ENCODE results near the gene SNX33. TPM values are rescaled to one million over a fixed set of nuclear protein-coding genes. Genes with fewer than 3 reads are reported as not detected.

SNX33 gene
- total RNA-seq, 2 experiments from 2014 or later: 2.2 to 2.4 TPM

DNA sequence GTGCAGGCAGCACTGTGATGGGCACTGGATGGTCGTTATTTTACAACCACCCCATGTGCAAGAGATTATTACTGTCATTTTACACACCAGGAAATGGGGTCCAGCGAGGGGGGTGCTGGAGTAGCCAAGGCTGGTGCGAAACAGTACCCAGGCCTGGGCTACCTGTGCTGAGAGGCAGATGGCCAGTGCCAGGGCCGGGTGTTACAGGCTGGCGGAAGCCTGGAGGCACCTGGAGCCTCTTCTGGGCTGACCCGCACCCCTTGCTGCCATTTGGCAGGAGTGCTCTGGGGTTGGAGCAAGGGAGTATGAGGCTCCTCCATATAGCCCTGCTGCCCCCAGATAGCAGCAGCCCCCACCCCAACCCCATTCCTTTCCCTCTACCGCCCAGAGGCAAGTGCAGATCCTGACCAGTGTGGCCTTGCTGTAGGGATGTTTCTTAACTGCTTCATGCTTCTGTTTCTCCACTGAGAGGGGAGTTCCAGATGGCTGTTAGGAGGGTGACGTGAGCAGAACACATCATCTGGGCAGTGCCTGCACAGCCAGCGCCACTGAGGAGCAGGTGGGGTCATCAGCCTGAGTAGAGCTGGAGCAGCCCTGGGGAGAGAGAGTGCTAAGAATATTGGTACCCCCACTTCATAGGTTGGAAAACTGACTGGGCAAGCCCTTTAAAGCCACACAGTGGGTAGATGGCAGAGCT is 15.3 kb downstream of the SNX33 start:
- no peak for DNase-seq
- Mint-ChIP-seq H3K36me3 (ENCODE audit: low read depth) (no peaks in the 10 kb centered on the region), H3K9me3 (ENCODE audit: low read depth) (no peaks in the 10 kb centered on the region), H3K4me1 (no peaks in the 10 kb centered on the region), H3K4me3 (no peak overlapping the region), H3K27me3 (no peaks in the 10 kb centered on the region), H3K27ac (no peak overlapping the region)
- ATAC-seq: no peak
- CTCF ChIA-PET: interaction anchor here (0.7 kb wide), 1 partner anchor 15 kb away, joined by 4 read pairs; no protein-coding TSS in a partner anchor
- intact Hi-C loops (cut with DNase I, micrococcal nuclease): no loop called here
- POLR2A ChIA-PET: no interaction called here

DNA sequence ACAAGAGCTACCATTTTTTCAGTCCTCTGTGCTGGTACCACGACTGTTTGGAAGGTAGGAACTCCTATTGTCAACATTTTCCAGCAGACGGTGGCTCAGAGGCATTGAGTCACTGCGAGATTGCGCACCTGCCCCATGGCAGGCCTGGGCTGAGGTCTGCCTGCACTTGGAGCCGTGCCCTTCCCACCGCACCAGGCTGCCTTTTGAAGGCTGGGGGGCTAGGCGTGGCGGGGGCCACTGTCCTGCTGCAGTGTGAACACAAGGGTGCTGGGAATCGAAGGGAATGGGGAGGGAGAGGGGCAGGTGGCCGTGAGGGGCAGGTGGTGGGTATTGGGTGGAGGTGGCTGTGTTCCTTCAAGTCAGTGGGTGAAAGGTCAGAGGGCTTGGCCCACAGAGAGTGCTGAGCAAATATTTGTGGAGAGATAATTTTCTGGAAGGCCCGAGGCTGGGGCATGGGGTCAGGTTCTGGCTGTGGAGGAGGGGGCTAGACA is 16.3 kb downstream of the SNX33 start:
- CTCF ChIA-PET: no interaction called here
- Mint-ChIP-seq H3K9me3 (ENCODE audit: low read depth) (no peaks in the 10 kb centered on the region), H3K27ac (no peak overlapping the region), H3K36me3 (ENCODE audit: low read depth) (no peaks in the 10 kb centered on the region), H3K4me1 (peaks cover under 1% of the 10 kb centered on the region), H3K27me3 (no peaks in the 10 kb centered on the region), H3K4me3 (no peak overlapping the region)
- intact Hi-C loops (cut with DNase I, micrococcal nuclease): no loop called here
- POLR2A ChIA-PET: no interaction called here
- ATAC-seq (no peak), DNase-seq (no peak)

DNA sequence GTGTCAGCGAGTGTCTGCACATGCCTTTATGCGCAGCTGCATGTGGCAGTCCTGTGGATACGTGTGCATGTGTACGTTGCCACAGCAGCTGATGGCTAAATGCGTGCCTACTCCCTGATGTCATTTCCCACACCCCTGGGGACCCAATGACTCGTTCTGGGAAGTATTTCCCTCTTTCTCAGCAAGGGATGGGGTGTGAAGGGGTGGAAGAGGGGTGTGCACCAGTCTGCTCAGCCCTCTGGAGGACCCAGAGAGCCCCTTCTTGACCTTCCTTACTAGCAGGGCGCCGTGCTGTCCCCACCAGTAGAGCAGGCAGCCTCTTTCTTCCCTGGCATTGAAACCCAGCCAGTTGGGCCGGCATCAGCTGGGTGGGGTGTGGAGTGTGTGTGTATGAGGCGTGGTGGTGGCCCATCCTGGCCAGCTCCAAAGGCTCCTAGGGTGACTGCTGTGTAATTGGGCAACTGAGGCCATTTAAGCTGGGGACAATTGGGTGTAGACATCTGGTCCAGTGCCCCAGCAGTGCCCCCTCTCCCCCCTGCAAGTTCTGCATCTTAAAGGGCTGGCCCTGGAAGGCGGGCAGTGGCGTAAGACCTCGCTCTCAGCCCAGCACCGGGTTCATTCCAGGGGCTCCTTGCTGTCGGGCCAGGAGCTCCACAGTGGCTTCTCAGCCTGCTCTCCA is 19.2 kb downstream of the SNX33 start:
- intact Hi-C loops (cut with DNase I, micrococcal nuclease): no loop called here
- H3K9me3 Mint-ChIP-seq (ENCODE audit: low read depth): no peaks in the 10 kb centered on the region
- H3K27me3 Mint-ChIP-seq: no peaks in the 10 kb centered on the region
- DNase-seq (no peak), ATAC-seq (no peak)
- ChIA-PET POLR2A (no interaction called here), CTCF (no interaction called here)
- H3K4me3 Mint-ChIP-seq: no peak overlapping the region
- H3K27ac Mint-ChIP-seq: no peak overlapping the region
- peaks cover 4% of the 10 kb centered on the region for H3K4me1 Mint-ChIP-seq
- no peaks in the 10 kb centered on the region for H3K36me3 Mint-ChIP-seq (ENCODE audit: low read depth)

DNA sequence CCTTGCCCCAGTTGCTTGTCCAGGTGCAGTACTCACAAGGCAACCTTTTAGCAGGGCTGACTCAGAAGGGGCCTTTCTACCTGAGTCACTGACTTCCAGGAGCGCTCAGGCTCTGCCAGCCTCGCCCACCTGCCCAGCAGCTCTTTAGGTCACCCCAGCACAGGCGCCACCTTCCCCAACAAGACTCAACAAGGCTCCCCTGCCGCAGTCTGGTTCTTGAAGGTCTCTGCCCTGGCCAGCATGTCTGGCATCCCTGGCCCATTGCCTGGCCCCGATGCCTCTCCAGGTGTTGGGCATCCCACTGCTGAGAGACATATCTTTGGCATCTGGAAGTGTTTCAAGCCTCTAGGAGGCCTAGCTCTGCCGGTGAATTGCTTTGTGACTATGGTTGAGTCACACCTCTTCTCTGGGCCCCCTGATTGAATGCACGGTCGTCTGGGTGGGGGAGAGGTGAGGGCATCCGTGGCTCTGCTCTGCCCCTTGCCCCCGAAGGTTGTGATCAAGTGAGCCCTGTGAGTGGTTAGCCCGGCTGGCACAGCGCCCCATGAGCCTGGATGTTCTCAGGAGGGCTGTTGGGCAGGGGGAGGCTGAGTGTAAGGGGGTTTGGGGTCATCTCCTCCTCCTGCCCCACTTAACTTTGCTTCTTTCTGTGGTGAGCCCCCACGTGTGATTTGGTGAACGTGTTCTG is 21.6 kb downstream of the SNX33 start:
- ChIA-PET POLR2A (no interaction called here), CTCF (interaction anchor here (0.6 kb wide), 1 partner anchor 15 kb away, joined by 3 read pairs; no protein-coding TSS in a partner anchor)
- H3K4me3 Mint-ChIP-seq: no peak overlapping the region
- DNase-seq (peak; percentile 34), ATAC-seq (peak; percentile 81)
- H3K27me3 Mint-ChIP-seq: no peaks in the 10 kb centered on the region
- H3K36me3 Mint-ChIP-seq (ENCODE audit: low read depth): no peaks in the 10 kb centered on the region
- no peaks in the 10 kb centered on the region for H3K9me3 Mint-ChIP-seq (ENCODE audit: low read depth)
- no peak overlapping the region for H3K27ac Mint-ChIP-seq
- intact Hi-C loops (cut with DNase I, micrococcal nuclease): no loop called here
- peaks cover 4% of the 10 kb centered on the region for H3K4me1 Mint-ChIP-seq

DNA sequence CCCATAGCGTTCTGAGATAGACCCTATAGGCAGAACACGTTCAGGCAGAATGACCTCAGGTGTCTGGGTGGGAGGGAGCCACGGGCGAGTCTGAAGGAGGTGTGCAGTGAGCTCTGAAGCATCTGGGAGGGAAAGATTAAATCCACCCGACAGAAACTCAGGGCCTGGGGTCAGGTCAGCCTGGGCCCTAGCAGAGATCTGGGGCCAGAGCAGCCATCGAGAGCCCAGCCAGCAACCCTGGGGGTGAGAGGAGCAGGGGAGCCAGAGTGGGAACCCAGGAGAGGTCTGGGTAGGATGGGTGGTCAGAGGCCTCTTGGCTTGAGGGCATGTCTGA is 22.1 kb downstream of the SNX33 start:
- Mint-ChIP-seq H3K4me3 (no peak overlapping the region), H3K36me3 (ENCODE audit: low read depth) (no peaks in the 10 kb centered on the region), H3K9me3 (ENCODE audit: low read depth) (no peaks in the 10 kb centered on the region), H3K27me3 (no peaks in the 10 kb centered on the region), H3K27ac (no peak overlapping the region), H3K4me1 (peaks cover 4% of the 10 kb centered on the region)
- intact Hi-C loops (cut with DNase I, micrococcal nuclease): no loop called here
- DNase-seq (no peak), ATAC-seq (no peak)
- POLR2A ChIA-PET: no interaction called here
- CTCF ChIA-PET: no interaction called here

DNA sequence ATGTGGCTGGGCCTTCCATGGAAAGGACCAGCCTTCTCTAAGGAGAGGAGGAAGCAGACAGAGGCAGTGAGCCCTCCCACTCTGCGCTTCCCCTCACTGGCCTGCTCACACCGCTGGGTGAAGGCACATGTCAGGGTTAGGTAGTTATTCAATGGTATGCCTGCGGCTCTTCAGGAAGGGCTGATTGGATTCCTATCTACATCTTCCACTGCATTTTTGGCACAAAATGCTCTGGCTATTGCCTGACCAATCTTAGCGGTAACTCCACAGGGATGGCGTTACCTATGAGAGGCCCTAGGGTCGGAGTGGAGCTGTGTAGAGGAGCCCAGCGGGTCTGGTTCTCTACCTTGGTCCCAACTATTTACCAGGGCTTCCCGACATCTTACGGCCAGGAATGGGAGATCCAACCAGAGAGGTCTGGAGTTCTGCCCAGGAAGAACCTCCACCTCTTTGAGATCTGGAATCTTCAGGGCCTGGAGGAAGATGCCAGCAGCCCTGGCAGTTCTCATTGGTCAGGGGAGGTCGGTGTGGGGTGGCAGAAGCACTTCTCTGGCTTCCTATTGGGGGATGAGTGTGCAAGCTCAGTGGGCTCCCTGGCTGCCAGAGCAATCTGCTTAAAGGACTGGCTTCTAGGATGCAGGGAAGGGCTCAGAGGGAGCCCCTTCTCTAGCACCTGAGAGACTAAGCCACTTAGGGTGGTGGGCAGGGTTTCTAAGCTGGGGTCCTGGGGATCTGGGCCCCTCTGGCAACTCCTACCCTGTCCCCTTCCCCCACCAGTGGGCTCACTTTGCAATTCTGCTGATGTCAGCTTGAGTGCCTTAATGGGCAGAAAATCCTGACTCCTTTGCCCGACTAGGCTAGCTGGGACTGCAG is 24.3 kb downstream of the SNX33 start:
- POLR2A ChIA-PET: no interaction called here
- intact Hi-C loops (cut with DNase I, micrococcal nuclease): no loop called here

DNA sequence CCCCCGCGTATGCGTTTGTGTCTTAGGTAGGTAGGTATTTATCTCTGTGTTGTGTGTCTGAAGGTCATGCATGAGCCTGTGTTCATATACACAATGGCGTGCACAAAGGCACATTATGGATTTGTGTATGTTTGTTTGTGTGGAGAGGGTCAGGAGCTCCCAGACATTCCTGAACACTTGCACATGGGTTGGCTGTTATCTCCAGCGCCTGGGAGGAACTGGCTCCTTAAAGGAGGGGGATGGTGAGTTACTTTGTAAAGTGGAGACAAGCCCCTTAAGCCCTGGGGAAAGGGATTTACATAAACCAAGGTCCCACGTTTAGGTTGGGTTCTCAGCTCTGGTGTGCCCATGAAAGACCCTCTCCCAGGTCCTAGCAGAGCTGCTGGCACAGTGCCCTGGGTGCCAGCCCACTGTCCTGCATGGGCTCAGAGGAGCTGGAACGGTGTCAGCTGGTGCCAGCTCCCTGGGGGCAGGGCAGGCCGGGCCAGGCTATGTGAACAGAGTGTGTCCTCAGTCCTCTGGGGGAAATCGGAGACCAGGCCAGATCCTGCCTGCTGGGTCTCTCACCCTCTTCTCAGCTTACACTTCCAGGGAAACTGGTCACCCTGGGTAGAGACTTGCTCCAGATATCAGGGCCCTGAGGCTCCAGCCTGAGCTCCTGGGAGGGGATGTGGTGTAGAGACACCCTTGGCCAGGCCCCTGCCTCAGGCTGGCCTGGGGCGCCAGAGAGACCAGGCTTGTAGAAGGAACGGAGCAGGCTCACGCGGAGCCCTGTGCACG is 25.1 kb downstream of the SNX33 start:
- Mint-ChIP-seq H3K36me3 (ENCODE audit: low read depth) (no peaks in the 10 kb centered on the region), H3K9me3 (ENCODE audit: low read depth) (no peaks in the 10 kb centered on the region), H3K27me3 (no peaks in the 10 kb centered on the region), H3K27ac (no peak overlapping the region), H3K4me1 (peaks cover 4% of the 10 kb centered on the region), H3K4me3 (no peak overlapping the region)
- intact Hi-C loops (cut with DNase I, micrococcal nuclease): no loop called here
- CTCF ChIA-PET: no interaction called here
- no peak for DNase-seq
- no peak for ATAC-seq
- POLR2A ChIA-PET: no interaction called here

More for the DNA sequence above, 24.3 kb downstream of the SNX33 start:
- Mint-ChIP-seq H3K27me3 (no peaks in the 10 kb centered on the region), H3K4me3 (no peak overlapping the region), H3K4me1 (peaks cover 4% of the 10 kb centered on the region), H3K9me3 (ENCODE audit: low read depth) (no peaks in the 10 kb centered on the region), H3K27ac (no peak overlapping the region), H3K36me3 (ENCODE audit: low read depth) (no peaks in the 10 kb centered on the region)
- CTCF ChIA-PET: interaction anchor here (0.7 kb wide), 1 partner anchor 522 kb away, joined by 3 read pairs; no protein-coding TSS in a partner anchor
- ATAC-seq (no peak), DNase-seq (no peak)

DNA sequence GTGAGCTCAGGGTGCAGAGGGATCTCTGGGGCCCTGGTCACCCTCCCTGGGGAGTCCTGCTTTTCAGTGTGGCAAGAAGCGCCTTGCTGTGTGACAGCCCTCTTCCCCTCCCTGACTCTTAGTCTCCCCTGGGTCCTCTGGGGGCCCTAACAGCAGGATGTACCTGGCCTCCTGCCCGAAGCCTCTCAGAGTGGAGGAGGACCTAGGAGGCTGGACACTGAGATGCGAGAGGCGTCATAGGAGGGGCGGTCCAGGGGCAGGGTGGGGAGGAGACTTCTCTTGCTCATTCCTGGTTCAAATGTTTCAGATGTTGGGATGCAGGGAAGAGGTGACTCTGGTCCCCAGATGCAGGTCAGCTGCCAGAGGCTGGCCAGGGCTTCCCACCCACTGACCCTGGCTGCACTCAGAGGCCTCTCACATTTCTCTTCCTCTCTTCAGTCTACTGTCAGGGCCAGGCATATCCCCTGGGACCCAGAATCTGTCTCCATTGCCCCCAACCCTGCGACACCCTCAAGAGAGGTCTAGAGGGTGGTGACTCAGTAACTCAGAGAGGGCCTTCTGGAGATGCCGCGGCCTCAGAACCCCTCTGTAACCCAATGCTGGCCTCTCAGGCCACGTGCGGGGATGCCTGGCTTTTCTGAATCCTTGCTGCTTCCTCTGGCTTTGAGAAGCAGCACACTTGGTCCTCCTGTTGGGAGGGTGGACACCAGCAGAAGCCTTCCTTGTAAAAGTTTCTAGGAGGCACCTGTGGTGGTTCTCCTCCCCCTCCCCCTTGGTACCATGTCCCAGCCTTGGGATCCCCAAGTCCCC is 25.9 kb downstream of the SNX33 start:
- no peak overlapping the region for H3K4me3 Mint-ChIP-seq
- no peaks in the 10 kb centered on the region for H3K9me3 Mint-ChIP-seq (ENCODE audit: low read depth)
- CTCF ChIA-PET: no interaction called here
- DNase-seq (no peak), ATAC-seq (no peak)
- no peaks in the 10 kb centered on the region for H3K36me3 Mint-ChIP-seq (ENCODE audit: low read depth)
- no peak overlapping the region for H3K27ac Mint-ChIP-seq
- intact Hi-C loops (cut with DNase I, micrococcal nuclease): no loop called here
- POLR2A ChIA-PET: no interaction called here
- H3K27me3 Mint-ChIP-seq: no peaks in the 10 kb centered on the region
- peaks cover 4% of the 10 kb centered on the region for H3K4me1 Mint-ChIP-seq

DNA sequence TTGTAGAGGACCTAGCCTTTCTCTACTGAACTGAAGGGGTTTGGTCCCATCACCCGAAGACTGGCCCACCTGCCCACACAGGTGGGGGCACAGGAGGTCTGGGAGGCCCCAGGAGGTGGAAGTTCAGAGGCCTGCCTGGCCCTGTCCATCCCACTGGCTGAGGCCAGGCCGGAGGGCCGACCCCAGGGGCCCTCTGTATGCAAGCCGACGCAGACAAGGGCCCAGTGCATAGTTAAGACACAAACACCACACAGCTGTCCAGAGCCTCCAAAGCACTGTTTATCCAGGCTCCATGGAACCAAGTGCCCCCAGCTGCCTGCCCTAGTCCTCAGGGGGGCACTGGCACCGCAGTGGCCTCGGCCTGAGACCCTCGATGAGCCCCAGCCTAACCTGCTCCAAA is 26.7 kb downstream of the SNX33 start:
- ATAC-seq: no peak
- Mint-ChIP-seq H3K4me3 (no peak overlapping the region), H3K27me3 (no peaks in the 10 kb centered on the region), H3K9me3 (ENCODE audit: low read depth) (no peaks in the 10 kb centered on the region), H3K4me1 (no peaks in the 10 kb centered on the region), H3K27ac (no peak overlapping the region), H3K36me3 (ENCODE audit: low read depth) (no peaks in the 10 kb centered on the region)
- CTCF ChIA-PET: no interaction called here
- no peak for DNase-seq
- intact Hi-C loops (cut with DNase I, micrococcal nuclease): no loop called here
- POLR2A ChIA-PET: no interaction called here

DNA sequence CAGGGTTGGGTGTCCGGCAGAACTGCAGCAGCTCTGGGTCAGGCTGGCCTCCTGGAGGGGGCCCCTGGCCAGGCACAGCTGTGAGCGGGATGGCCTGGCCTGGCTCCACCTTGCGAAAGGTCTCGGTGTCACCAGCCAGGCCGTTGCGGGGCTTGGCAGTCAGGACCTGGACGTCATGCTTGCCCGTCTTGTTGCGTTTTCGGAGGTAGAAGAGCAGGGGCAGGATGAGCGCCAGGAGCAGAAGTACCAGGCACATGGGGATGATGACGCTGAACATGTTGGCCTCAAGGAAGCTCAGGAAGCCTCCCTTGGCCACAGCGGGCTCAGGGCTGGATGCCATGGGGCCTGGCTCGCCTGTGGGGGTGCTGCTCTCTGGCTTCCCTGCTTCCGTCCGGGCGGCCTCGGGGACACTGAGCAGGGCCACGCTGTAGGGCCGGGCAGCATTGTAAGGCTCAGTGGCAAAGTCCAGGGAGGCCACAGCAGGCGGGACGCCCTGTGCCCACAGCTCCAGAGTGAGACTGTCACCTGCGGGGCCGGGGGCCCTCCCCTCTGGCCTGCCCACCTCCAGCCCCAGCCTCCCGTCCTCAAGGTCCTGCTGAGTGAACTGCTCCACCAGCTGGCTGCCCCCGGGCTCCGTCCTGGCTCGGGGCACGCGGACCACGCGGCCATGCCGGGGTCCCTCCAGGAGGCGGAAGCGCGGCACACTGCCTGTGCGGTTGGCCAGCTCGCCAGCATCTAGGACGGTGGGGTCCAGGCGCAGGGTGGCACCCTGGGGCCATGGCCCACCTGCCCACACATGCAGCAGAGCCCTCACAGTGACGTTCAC is 28.1 kb downstream of the SNX33 start:
- no peak for DNase-seq
- ChIA-PET POLR2A (no interaction called here), CTCF (interaction anchor here (0.7 kb wide), 1 partner anchor 907 kb away, joined by 3 read pairs; no protein-coding TSS in a partner anchor)
- intact Hi-C loops (cut with DNase I, micrococcal nuclease): no loop called here
- ATAC-seq: no peak
- no peaks in the 10 kb centered on the region for H3K9me3 Mint-ChIP-seq (ENCODE audit: low read depth)
- no peaks in the 10 kb centered on the region for H3K36me3 Mint-ChIP-seq (ENCODE audit: low read depth)
- no peak overlapping the region for H3K27ac Mint-ChIP-seq
- H3K4me1 Mint-ChIP-seq: no peaks in the 10 kb centered on the region
- no peak overlapping the region for H3K4me3 Mint-ChIP-seq
- H3K27me3 Mint-ChIP-seq: no peaks in the 10 kb centered on the region
